ENCODE data around the gene U2AF2. TPM values are rescaled to one million over a fixed set of nuclear protein-coding genes. Genes with fewer than 3 reads are reported as not detected.

Gene U2AF2
- total and polyA plus RNA-seq, 9 of the 15 experiments (the other 6 are each of a cell fraction or from before 2014, with no cell fraction given) = 3.0 to 331 (median 157) TPM

- TF ChIP-seq CREB3L1 (IDR thresholded peaks at IDR 0.05; ENCODE audit: borderline replicate concordance, low read depth) (no peak), PREB (CRISPR knock-in tag; IDR thresholded peaks at IDR 0.05) (no peak)
Measured at GRCh38 chr19:55720214-55720746, 65.4 kb downstream of the U2AF2 start (continued).

GRCh38 chr19:55720801-55721200 lies 66.0 kb downstream of the U2AF2 start:
- no peak overlapping the region for H3K27ac ChIP-seq (ENCODE audit: extremely low read depth, low read depth, low read length)
- no peaks in the 10 kb centered on the region for H3K9me1 ChIP-seq (ENCODE audit: control insufficient read depth, insufficient read depth, low read length)
- H3K27me3 ChIP-seq (ENCODE audit: control insufficient read depth in 2 of 2, insufficient read depth in 2 of 2, low read length in 2 of 2) = peaks cover 13 to 49% of the 10 kb centered on the region in 2 experiments
- in situ Hi-C loops (cut with MboI) (no loop called here), intact Hi-C loops (cut with micrococcal nuclease) (no loop called here)
- no peak overlapping the region for H3K9ac ChIP-seq (ENCODE audit: insufficient read depth in 1 of 2, low read depth in 2 of 2, low read length in 2 of 2)
- no peak for ATAC-seq
- BruUV-seq (replicated peaks) = no TSS peak
- H3K4me3 ChIP-seq = no peak overlapping the region
- no peaks in the 10 kb centered on the region for H3K79me2 ChIP-seq (ENCODE audit: control insufficient read depth, insufficient read depth, low read length)
- no peaks in the 10 kb centered on the region; a peak in 1 of 5 replicates for H3K4me1 ChIP-seq (replicated peaks in 1 of 2; ENCODE audit: control insufficient read depth in 2 of 2, insufficient read depth in 2 of 2, low read length in 2 of 2)
- 0% methylated on average over 3 of the region's 3 CpGs for WGBS (ENCODE audit: insufficient coverage, low coverage, missing lambda C conversion rate)
- no peak overlapping the region for H2AFZ ChIP-seq (ENCODE audit: low read depth, low read length)
- H4K20me1 ChIP-seq (replicated peaks; ENCODE audit: control insufficient read depth, insufficient read depth, low read length) = no peaks in the 10 kb centered on the region
- FAIRE-seq = no peak
- POLR2A ChIA-PET = interaction anchor here (1.1 to 1.2 kb wide), 2 partner anchors 18 to 29 kb away, joined by 3 read pairs; no protein-coding TSS in a partner anchor
- DNase-seq (ENCODE audit: extremely low read depth in 1 of 4, low spot score in 3 of 4) = no peak
- CTCF ChIA-PET (ENCODE audit: low intra/inter-chr PET ratio) = no interaction called here
- no peak overlapping the region for H3K4me2 ChIP-seq (ENCODE audit: insufficient read depth, low read length)
- H3K36me3 ChIP-seq (ENCODE audit: control insufficient read depth, insufficient read depth, low read length) = no peaks in the 10 kb centered on the region
- TF ChIP-seq SMC3 (conservative IDR thresholded peaks at IDR 0.05; ENCODE audit: insufficient read depth, low read depth, low read length) (no peak), ZNF184 (CRISPR knock-in tag; IDR thresholded peaks at IDR 0.05) (peak; percentile 77; the same call in 1 of the 2 replicates), SAFB (IDR thresholded peaks at IDR 0.05; ENCODE audit: borderline replicate concordance, low read depth, low read length) (no peak), RBM25 (IDR thresholded peaks at IDR 0.05; ENCODE audit: low read depth, low read length, severe bottlenecking) (peak; percentile 5)
- H3K9me3 ChIP-seq (replicated peaks; ENCODE audit: control insufficient read depth, insufficient read depth, low read depth, low read length) = peaks cover 4% of the 10 kb centered on the region; the same call in 1 of the 2 replicates

Data from K562 (cell line).